SU-DHL-6 (cell line): ENCODE data around the gene PKNOX2.

ENCODE experiments used
- H2AFZ ChIP-seq: fragments of 200-600 bp; sonication (generic); 2 replicates; pipeline ENCODE4 v1.6.1; 2014; ENCODE audit warnings: low read depth, mild to moderate bottlenecking, moderate library complexity, mixed read lengths, antibody characterized with exemption, low read length; ENCODE audit not compliant: severe bottlenecking
- H3F3A ChIP-seq: fragments of 200-600 bp; shearing (Covaris generic); 2 replicates; pipeline ENCODE4 v1.6.0; 2016; ENCODE audit warnings: antibody characterized with exemption, mild to moderate bottlenecking; ENCODE audit not compliant: insufficient read depth
- H3K27ac ChIP-seq: fragments of 200-600 bp; sonication (generic); 2 replicates; pipeline ENCODE4 v1.5.1; 2016; ENCODE audit warnings: low read depth, mild to moderate bottlenecking, low read length, moderate library complexity, mixed read lengths
- H3K27me3 ChIP-seq: fragments of 200-600 bp; sonication (generic), shearing (Covaris generic); 2 replicates; pipeline ENCODE4 v1.6.0; 2014; ENCODE audit warnings: mild to moderate bottlenecking, low read length
- H3K36me3 ChIP-seq: fragments of 200-600 bp; sonication (generic); 2 replicates; pipeline ENCODE4 v1.6.1; 2014; ENCODE audit warnings: mild to moderate bottlenecking, low read length, mixed read lengths
- H3K4me2 ChIP-seq: fragments of 300-600, 200-600 bp; shearing (Covaris generic), sonication (generic); 2 replicates; pipeline ENCODE4 v1.6.0; 2014; ENCODE audit warnings: low read length, low read depth, mild to moderate bottlenecking; ENCODE audit not compliant: poor library complexity, severe bottlenecking
- H3K4me3 ChIP-seq: fragments of 200-600 bp; sonication (generic); 2 replicates; pipeline ENCODE4 v1.5.1; 2014; ENCODE audit warnings: antibody characterized with exemption, low read length, mild to moderate bottlenecking, mixed read lengths; ENCODE audit not compliant: insufficient read depth, poor library complexity, severe bottlenecking
- H3K79me2 ChIP-seq: fragments of 200-600 bp; sonication (generic); 2 replicates; pipeline ENCODE4 v1.6.1; 2014; ENCODE audit warnings: mild to moderate bottlenecking, low read length, moderate library complexity; ENCODE audit not compliant: insufficient read depth
- H3K9ac ChIP-seq: fragments of 200-600 bp; sonication (generic); 2 replicates; pipeline ENCODE4 v1.7.0; 2014; ENCODE audit warnings: mild to moderate bottlenecking, low read length
- H3K9me2 ChIP-seq: fragments of 200-600 bp; sonication (generic); replicated peaks from 2 replicates; pipeline ENCODE4 v1.6.1; 2014; ENCODE audit warnings: low read length; ENCODE audit not compliant: insufficient read depth
- H3K9me3 ChIP-seq: fragments of 200-600 bp; sonication (generic); 2 replicates; pipeline ENCODE4 v1.6.1; 2014; ENCODE audit warnings: low read length, mixed read lengths; ENCODE audit not compliant: insufficient read depth
- H4K20me1 ChIP-seq: fragments of 200-600 bp; sonication (generic); 2 replicates; pipeline ENCODE4 v1.6.1; 2014; ENCODE audit warnings: low read depth, mild to moderate bottlenecking, antibody characterized with exemption, low read length, moderate library complexity, mixed read lengths
- CTCF ChIP-seq: fragments of 200-600 bp; sonication (generic); IDR thresholded peaks from one replicate; pipeline ENCODE4 v1.5.1; 2017; ENCODE audit warnings: antibody characterized with exemption, mild to moderate bottlenecking, low read length, moderate library complexity; ENCODE audit not compliant: insufficient read depth, poor library complexity, severe bottlenecking
- EZH2phosphoT487 ChIP-seq: fragments of 200-600 bp; sonication (generic), shearing (Covaris generic); conservative IDR thresholded peaks from 2 replicates; pipeline ENCODE4 v1.6.1; 2018; ENCODE audit warnings: mild to moderate bottlenecking, antibody characterized with exemption, low read length, moderate library complexity, mixed read lengths

The PKNOX2 gene

GRCh38 chr11:125211948-125212340 is 47.4 kb downstream of the PKNOX2 start:
- no peaks in the 10 kb centered on the region for H3K36me3 ChIP-seq
- H3K27me3 ChIP-seq = no peaks in the 10 kb centered on the region
- no peak overlapping the region for H3K9ac ChIP-seq
- no peak overlapping the region for H3K4me2 ChIP-seq
- H3K79me2 ChIP-seq = no peaks in the 10 kb centered on the region
- H3F3A ChIP-seq = no peaks in the 10 kb centered on the region
- H2AFZ ChIP-seq = no peak overlapping the region
- H4K20me1 ChIP-seq = no peaks in the 10 kb centered on the region
- no peak overlapping the region for H3K4me3 ChIP-seq
- TF ChIP-seq CTCF (no peak), EZH2phosphoT487 (no peak)
- H3K9me2 ChIP-seq = no peaks in the 10 kb centered on the region
- no peak overlapping the region for H3K27ac ChIP-seq
- H3K9me3 ChIP-seq = no peaks in the 10 kb centered on the region

GRCh38 chr11:125214601-125215565 is 50.3 kb downstream of the PKNOX2 start:
- Histone ChIP-seq H3K4me2 (no peak overlapping the region), H3K27ac (no peak overlapping the region), H4K20me1 (no peaks in the 10 kb centered on the region), H2AFZ (no peak overlapping the region), H3F3A (no peaks in the 10 kb centered on the region), H3K9ac (no peak overlapping the region), H3K79me2 (no peaks in the 10 kb centered on the region), H3K27me3 (no peaks in the 10 kb centered on the region), H3K9me3 (no peaks in the 10 kb centered on the region), H3K4me3 (no peak overlapping the region), H3K9me2 (no peaks in the 10 kb centered on the region), H3K36me3 (no peaks in the 10 kb centered on the region)
- no peak for TF ChIP-seq EZH2phosphoT487
- no peak for TF ChIP-seq CTCF

- Histone ChIP-seq H4K20me1 (no peaks in the 10 kb centered on the region), H3K27me3 (no peaks in the 10 kb centered on the region), H3K27ac (no peak overlapping the region), H2AFZ (no peak overlapping the region), H3K4me2 (no peak overlapping the region), H3K9me3 (no peaks in the 10 kb centered on the region), H3K79me2 (no peaks in the 10 kb centered on the region), H3F3A (no peaks in the 10 kb centered on the region), H3K36me3 (no peaks in the 10 kb centered on the region), H3K9me2 (no peaks in the 10 kb centered on the region), H3K9ac (no peak overlapping the region), H3K4me3 (no peak overlapping the region)
- TF ChIP-seq CTCF = no peak
- no peak for TF ChIP-seq EZH2phosphoT487
These were observed 51.4 kb downstream of the PKNOX2 start for GRCh38 chr11:125215976-125216375.
